ENCODE results near the gene KIF1A. TPM values are rescaled to one million over a fixed set of nuclear protein-coding genes. Genes with fewer than 3 reads are reported as not detected.

KIF1A gene
- total RNA-seq, 1 experiment from 2014 or later, result not detected

DNA sequence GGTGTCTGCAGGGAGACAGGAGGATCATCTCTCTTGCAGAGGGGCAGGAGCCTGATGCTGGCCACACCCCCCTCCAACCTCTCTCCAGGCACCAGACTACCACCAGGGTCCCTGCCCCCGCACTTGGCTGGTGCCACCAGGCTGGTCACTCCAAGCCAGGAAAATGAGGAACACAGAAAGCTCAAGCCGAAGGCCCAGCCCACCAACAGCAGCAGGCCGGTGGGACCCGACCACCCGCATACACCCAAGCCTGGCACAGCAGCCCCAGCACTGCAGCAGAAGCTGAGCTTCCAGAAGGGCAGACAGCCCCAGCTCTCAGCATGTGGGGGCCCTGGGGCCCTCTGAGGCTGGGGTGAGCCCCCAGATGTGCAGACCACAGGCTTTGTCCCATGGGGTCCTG, 52.7 kb downstream of the KIF1A start:
- Histone ChIP-seq H4K20me1 (ENCODE audit: low read length) (no peaks in the 10 kb centered on the region), H3K4me1 (ENCODE audit: insufficient read depth, low read length) (no peaks in the 10 kb centered on the region), H3K36me3 (ENCODE audit: low read depth, low read length) (no peaks in the 10 kb centered on the region), H2AFZ (ENCODE audit: low read length) (no peak overlapping the region), H3K27ac (ENCODE audit: low read length) (no peak overlapping the region), H3K27me3 (ENCODE audit: low read length) (no peaks in the 10 kb centered on the region), H3K9me3 (ENCODE audit: low read length) (no peaks in the 10 kb centered on the region), H3K9me2 (replicated peaks; ENCODE audit: low read length) (no peaks in the 10 kb centered on the region), H3K4me3 (ENCODE audit: low read length) (no peak overlapping the region), H3K79me2 (ENCODE audit: low read length) (no peaks in the 10 kb centered on the region), H3K4me2 (ENCODE audit: low read length) (no peak overlapping the region), H3K9ac (ENCODE audit: low read length) (no peak overlapping the region), H3F3A (ENCODE audit: low read length, unreplicated experiment) (no peaks in the 10 kb centered on the region)
- intact Hi-C loops (cut with micrococcal nuclease), result no loop called here
- TF ChIP-seq EZH2phosphoT487 (IDR thresholded peaks at IDR 0.05; ENCODE audit: borderline replicate concordance, low read length) (no peak), EZH2 (IDR thresholded peaks at IDR 0.05; ENCODE audit: low read length, unreplicated experiment) (no peak)
- TF ChIP-seq, protein P1, sequence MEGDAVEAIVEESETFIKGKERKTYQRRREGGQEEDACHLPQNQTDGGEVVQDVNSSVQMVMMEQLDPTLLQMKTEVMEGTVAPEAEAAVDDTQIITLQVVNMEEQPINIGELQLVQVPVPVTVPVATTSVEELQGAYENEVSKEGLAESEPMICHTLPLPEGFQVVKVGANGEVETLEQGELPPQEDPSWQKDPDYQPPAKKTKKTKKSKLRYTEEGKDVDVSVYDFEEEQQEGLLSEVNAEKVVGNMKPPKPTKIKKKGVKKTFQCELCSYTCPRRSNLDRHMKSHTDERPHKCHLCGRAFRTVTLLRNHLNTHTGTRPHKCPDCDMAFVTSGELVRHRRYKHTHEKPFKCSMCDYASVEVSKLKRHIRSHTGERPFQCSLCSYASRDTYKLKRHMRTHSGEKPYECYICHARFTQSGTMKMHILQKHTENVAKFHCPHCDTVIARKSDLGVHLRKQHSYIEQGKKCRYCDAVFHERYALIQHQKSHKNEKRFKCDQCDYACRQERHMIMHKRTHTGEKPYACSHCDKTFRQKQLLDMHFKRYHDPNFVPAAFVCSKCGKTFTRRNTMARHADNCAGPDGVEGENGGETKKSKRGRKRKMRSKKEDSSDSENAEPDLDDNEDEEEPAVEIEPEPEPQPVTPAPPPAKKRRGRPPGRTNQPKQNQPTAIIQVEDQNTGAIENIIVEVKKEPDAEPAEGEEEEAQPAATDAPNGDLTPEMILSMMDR (conservative IDR thresholded peaks at IDR 0.05; ENCODE audit: low read depth, low read length), result no peak
- no peak for DNase-seq
- POLR2A ChIA-PET (ENCODE audit: unreplicated experiment), result no interaction called here
- no TSS peak for BruUV-seq (replicated peaks)
- CTCF ChIA-PET, result no interaction called here
- ATAC-seq, result no peak

DNA sequence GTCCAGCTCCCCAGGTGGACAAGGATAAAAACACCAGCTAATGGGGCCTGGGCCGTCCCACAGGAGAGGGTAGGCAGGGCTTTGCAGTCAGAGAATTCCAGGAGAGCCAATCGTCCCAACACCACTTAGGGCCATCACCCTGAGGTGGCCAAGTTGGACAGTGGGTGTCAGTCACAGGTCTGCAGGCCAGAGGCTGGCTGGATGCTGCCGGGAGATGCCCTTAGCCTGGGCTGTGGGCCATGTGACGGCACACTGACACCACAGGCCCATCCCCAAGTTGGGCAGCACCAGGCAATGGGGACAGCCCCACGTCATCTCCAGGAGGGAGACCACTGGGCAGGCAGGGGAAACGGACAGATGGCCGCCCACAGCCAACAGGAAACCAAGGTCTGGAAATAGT, 53.9 kb downstream of the KIF1A start:
- H3K9ac ChIP-seq (ENCODE audit: low read length), result no peak overlapping the region
- H3K9me3 ChIP-seq (ENCODE audit: low read length), result no peaks in the 10 kb centered on the region
- CTCF ChIA-PET, result interaction anchor here (0.6 kb wide), 1 partner anchor 15 kb away, joined by 6 read pairs; no protein-coding TSS in a partner anchor
- H3K27ac ChIP-seq (ENCODE audit: low read length), result no peak overlapping the region
- DNase-seq, result no peak
- intact Hi-C loops (cut with micrococcal nuclease), result no loop called here
- no peak overlapping the region for H3K4me2 ChIP-seq (ENCODE audit: low read length)
- H3K27me3 ChIP-seq (ENCODE audit: low read length), result no peaks in the 10 kb centered on the region
- H3F3A ChIP-seq (ENCODE audit: low read length, unreplicated experiment), result no peaks in the 10 kb centered on the region
- no peak overlapping the region for H2AFZ ChIP-seq (ENCODE audit: low read length)
- no peaks in the 10 kb centered on the region for H3K79me2 ChIP-seq (ENCODE audit: low read length)
- no peak overlapping the region for H3K4me3 ChIP-seq (ENCODE audit: low read length)
- TF ChIP-seq EZH2phosphoT487 (IDR thresholded peaks at IDR 0.05; ENCODE audit: borderline replicate concordance, low read length) (no peak), EZH2 (IDR thresholded peaks at IDR 0.05; ENCODE audit: low read length, unreplicated experiment) (no peak)
- TF ChIP-seq, protein P1 (conservative IDR thresholded peaks at IDR 0.05; ENCODE audit: low read depth, low read length), result no peak
- ATAC-seq, result no peak
- H4K20me1 ChIP-seq (ENCODE audit: low read length), result no peaks in the 10 kb centered on the region
- no peaks in the 10 kb centered on the region for H3K9me2 ChIP-seq (replicated peaks; ENCODE audit: low read length)
- BruUV-seq (replicated peaks), result no TSS peak
- H3K36me3 ChIP-seq (ENCODE audit: low read depth, low read length), result no peaks in the 10 kb centered on the region
- POLR2A ChIA-PET (ENCODE audit: unreplicated experiment), result no interaction called here
- H3K4me1 ChIP-seq (ENCODE audit: insufficient read depth, low read length), result no peaks in the 10 kb centered on the region

DNA sequence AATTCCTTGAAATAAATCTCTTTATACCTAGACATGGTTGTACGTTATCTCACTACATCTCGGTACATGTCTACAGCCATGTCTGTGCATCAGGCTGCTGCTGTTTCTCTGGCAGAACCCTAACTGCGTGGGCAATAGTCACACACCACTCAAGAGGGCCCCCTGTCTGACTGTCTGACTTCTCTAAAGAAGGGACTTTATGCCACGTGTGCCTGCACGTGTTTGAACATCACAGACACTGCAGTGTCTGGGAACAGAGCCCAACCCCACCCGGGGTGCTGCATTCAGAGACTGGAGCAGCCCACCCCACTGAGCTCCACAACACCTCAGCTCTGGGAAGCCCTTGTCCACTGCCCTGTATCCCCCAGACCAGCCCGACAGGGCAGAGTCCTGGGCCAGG, 55.0 kb downstream of the KIF1A start:
- BruUV-seq (replicated peaks), result no TSS peak
- no peaks in the 10 kb centered on the region for H3F3A ChIP-seq (ENCODE audit: low read length, unreplicated experiment)
- H3K27me3 ChIP-seq (ENCODE audit: low read length), result no peaks in the 10 kb centered on the region
- intact Hi-C loops (cut with micrococcal nuclease), result no loop called here
- H4K20me1 ChIP-seq (ENCODE audit: low read length), result no peaks in the 10 kb centered on the region
- no peak overlapping the region for H3K4me3 ChIP-seq (ENCODE audit: low read length)
- no peak for TF ChIP-seq EZH2phosphoT487 (IDR thresholded peaks at IDR 0.05; ENCODE audit: borderline replicate concordance, low read length)
- no peak for TF ChIP-seq EZH2 (IDR thresholded peaks at IDR 0.05; ENCODE audit: low read length, unreplicated experiment)
- TF ChIP-seq, protein P1 (conservative IDR thresholded peaks at IDR 0.05; ENCODE audit: low read depth, low read length), result no peak
- H3K9ac ChIP-seq (ENCODE audit: low read length), result no peak overlapping the region
- no peak overlapping the region for H2AFZ ChIP-seq (ENCODE audit: low read length)
- ChIA-PET CTCF (no interaction called here), POLR2A (ENCODE audit: unreplicated experiment) (no interaction called here)
- no peaks in the 10 kb centered on the region for H3K36me3 ChIP-seq (ENCODE audit: low read depth, low read length)
- ATAC-seq (no peak), DNase-seq (no peak)
- H3K79me2 ChIP-seq (ENCODE audit: low read length), result no peaks in the 10 kb centered on the region
- no peak overlapping the region for H3K4me2 ChIP-seq (ENCODE audit: low read length)
- no peak overlapping the region for H3K27ac ChIP-seq (ENCODE audit: low read length)
- H3K9me3 ChIP-seq (ENCODE audit: low read length), result no peaks in the 10 kb centered on the region
- no peaks in the 10 kb centered on the region for H3K4me1 ChIP-seq (ENCODE audit: insufficient read depth, low read length)
- no peaks in the 10 kb centered on the region for H3K9me2 ChIP-seq (replicated peaks; ENCODE audit: low read length)
